Neural progenitor cell (in vitro differentiated cells): ENCODE results near the gene CEP170B. TPM values are rescaled to one million over a fixed set of nuclear protein-coding genes. Genes with fewer than 3 reads are reported as not detected.

ENCODE experiments used
- DNase-seq: peaks from one replicate; pipeline ENCODE4 v3.0.0-alpha.2; 2016; ENCODE audit warnings: low spot score
- H2AFZ ChIP-seq: fragments of 200-600 bp; sonication (generic); replicated peaks from 2 replicates; pipeline ENCODE4 v1.6.1; 2016; ENCODE audit warnings: antibody characterized with exemption
- H3F3A ChIP-seq: fragments of 200-600 bp; sonication (generic); 2 replicates; pipeline ENCODE4 v1.6.1; 2016; ENCODE audit warnings: antibody characterized with exemption, low read depth
- H3K27ac ChIP-seq: fragments of 200-600 bp; sonication (generic); 2 replicates; pipeline ENCODE4 v1.5.1; 2016; ENCODE audit warnings: mild to moderate bottlenecking
- H3K27me3 ChIP-seq: fragments of 200-600 bp; sonication (generic); 2 replicates; pipeline ENCODE4 v1.6.1; 2016; ENCODE audit warnings: mild to moderate bottlenecking, moderate library complexity
- H3K36me3 ChIP-seq: fragments of 200-600 bp; sonication (generic); 2 replicates; pipeline ENCODE4 v1.5.1; 2016
- H3K4me1 ChIP-seq: fragments of 200-600 bp; sonication (generic); 2 replicates; pipeline ENCODE4 v1.6.1; 2016; ENCODE audit warnings: mixed run types
- H3K4me2 ChIP-seq: fragments of 200-600 bp; sonication (generic); 2 replicates; pipeline ENCODE4 v1.6.1; 2016
- H3K4me3 ChIP-seq: fragments of 200-600 bp; sonication (generic); 2 replicates; pipeline ENCODE4 v1.5.1; 2016
- H3K79me2 ChIP-seq: fragments of 200-600 bp; sonication (generic); 2 replicates; pipeline ENCODE4 v1.6.1; 2016; ENCODE audit warnings: low read depth
- H3K9ac ChIP-seq: fragments of 200-600 bp; sonication (generic); 2 replicates; pipeline ENCODE4 v1.6.1; 2016
- H3K9me3 ChIP-seq: fragments of 200-600 bp; sonication (generic); 2 replicates; pipeline ENCODE4 v1.5.1; 2016; ENCODE audit warnings: low read depth
- H4K20me1 ChIP-seq: fragments of 200-600 bp; sonication (generic); 2 replicates; pipeline ENCODE4 v1.6.1; 2016; ENCODE audit warnings: low read depth
- H3K27ac Mint-ChIP-seq: 3 replicates; pipeline ENCODE4 v1.8.0; 2021; ENCODE audit warnings: mixed read lengths
- H3K27me3 Mint-ChIP-seq: 2 replicates; pipeline ENCODE4 v1.8.0; 2022; ENCODE audit warnings: low read depth, mild to moderate bottlenecking, inconsistent platforms, moderate library complexity, mixed read lengths; ENCODE audit not compliant: insufficient read depth
- H3K36me3 Mint-ChIP-seq: 3 replicates; pipeline ENCODE4 v1.8.0; 2021; ENCODE audit warnings: mixed read lengths
- H3K4me1 Mint-ChIP-seq: 3 replicates; pipeline ENCODE4 v1.8.0; 2021; ENCODE audit warnings: mixed read lengths
- H3K4me3 Mint-ChIP-seq: 3 replicates; pipeline ENCODE4 v1.8.0; 2021; ENCODE audit warnings: mild to moderate bottlenecking, moderate library complexity, mixed read lengths
- H3K9me3 Mint-ChIP-seq: 3 replicates; pipeline ENCODE4 v1.8.0; 2020; ENCODE audit warnings: mixed read lengths
- CTCF ChIP-seq: fragments of 200-600 bp; sonication (generic); IDR thresholded peaks from 2 replicates; pipeline ENCODE4 v1.5.1; 2017; ENCODE audit warnings: antibody characterized with exemption, mild to moderate bottlenecking
- EZH2 ChIP-seq: fragments of 200-600 bp; sonication (generic); IDR thresholded peaks from 2 replicates; pipeline ENCODE4 v1.6.1; 2017; ENCODE audit warnings: antibody characterized with exemption, mild to moderate bottlenecking, moderate library complexity
- EZH2phosphoT487 ChIP-seq: fragments of 200-600 bp; sonication (generic); IDR thresholded peaks from 2 replicates; pipeline ENCODE4 v1.6.1; 2017; ENCODE audit warnings: antibody characterized with exemption
- total RNA-seq: library from RNA; depleted of rRNA; stranded (reverse); fragments of >200 nt; gene quantifications from 2 replicates; pipeline ENCODE4 v1.2.3, GENCODE V29; 2015; ENCODE audit warnings: low replicate concordance

CEP170B gene
- total RNA-seq, 1 donor from 2014 or later: 3.0 TPM

GRCh38 chr14:104912053-104912452 is 47.0 kb downstream of the CEP170B start:
- Mint-ChIP-seq H3K4me3 (peak overlapping the region; percentile 45), H3K27ac (no peak overlapping the region), H3K4me1 (peaks cover under 1% of the 10 kb centered on the region), H3K9me3 (peaks cover 28% of the 10 kb centered on the region), H3K36me3 (no peaks in the 10 kb centered on the region), H3K27me3 (peaks cover 15% of the 10 kb centered on the region)
- Histone ChIP-seq H3F3A (no peaks in the 10 kb centered on the region), H3K27me3 (peaks cover 43% of the 10 kb centered on the region), H3K27ac (no peak overlapping the region), H3K4me2 (no peak overlapping the region), H3K9me3 (no peaks in the 10 kb centered on the region), H3K79me2 (no peaks in the 10 kb centered on the region), H4K20me1 (no peaks in the 10 kb centered on the region), H2AFZ (no peak overlapping the region), H3K36me3 (no peaks in the 10 kb centered on the region), H3K4me1 (no peaks in the 10 kb centered on the region), H3K9ac (no peak overlapping the region), H3K4me3 (no peak overlapping the region)
- DNase-seq: no peak
- no peak for TF ChIP-seq EZH2phosphoT487
- TF ChIP-seq CTCF: no peak
- TF ChIP-seq EZH2: no peak

- H3K9me3 ChIP-seq: no peaks in the 10 kb centered on the region
- no peak overlapping the region for H2AFZ ChIP-seq
- H3F3A ChIP-seq: no peaks in the 10 kb centered on the region
- peaks cover 2% of the 10 kb centered on the region for H3K4me1 Mint-ChIP-seq
- no peak overlapping the region for H3K27ac Mint-ChIP-seq
- no peak for DNase-seq
- no peaks in the 10 kb centered on the region for H3K4me1 ChIP-seq
- TF ChIP-seq EZH2 (no peak), CTCF (no peak), EZH2phosphoT487 (no peak)
- H3K4me3 Mint-ChIP-seq: no peak overlapping the region
- H3K27ac ChIP-seq: no peak overlapping the region
- no peak overlapping the region for H3K4me2 ChIP-seq
- H3K36me3 ChIP-seq: no peaks in the 10 kb centered on the region
- peaks cover 30% of the 10 kb centered on the region for H3K27me3 ChIP-seq
- no peak overlapping the region for H3K9ac ChIP-seq
- H4K20me1 ChIP-seq: no peaks in the 10 kb centered on the region
- peaks cover 17% of the 10 kb centered on the region for H3K9me3 Mint-ChIP-seq
- H3K27me3 Mint-ChIP-seq: peaks cover 6% of the 10 kb centered on the region
- H3K36me3 Mint-ChIP-seq: no peaks in the 10 kb centered on the region
- no peak overlapping the region for H3K4me3 ChIP-seq
- H3K79me2 ChIP-seq: no peaks in the 10 kb centered on the region
Observed at GRCh38 chr14:104913435-104913834, 48.4 kb downstream of the CEP170B start.

GRCh38 chr14:104917116-104917515 is 52.0 kb downstream of the CEP170B start:
- H3K9me3 ChIP-seq: no peaks in the 10 kb centered on the region
- peaks cover 22% of the 10 kb centered on the region for H3K27me3 ChIP-seq
- TF ChIP-seq CTCF (no peak), EZH2phosphoT487 (no peak), EZH2 (no peak)
- no peaks in the 10 kb centered on the region for H3K4me1 ChIP-seq
- no peak overlapping the region for H2AFZ ChIP-seq
- no peak overlapping the region for H3K27ac ChIP-seq
- DNase-seq: no peak
- H3K36me3 ChIP-seq: no peaks in the 10 kb centered on the region
- peaks cover 5% of the 10 kb centered on the region for H3K4me1 Mint-ChIP-seq
- H3K4me3 Mint-ChIP-seq: no peak overlapping the region
- H3K36me3 Mint-ChIP-seq: no peaks in the 10 kb centered on the region
- no peak overlapping the region for H3K4me3 ChIP-seq
- H3K9me3 Mint-ChIP-seq: peaks cover under 1% of the 10 kb centered on the region
- H3K4me2 ChIP-seq: no peak overlapping the region
- no peak overlapping the region for H3K27ac Mint-ChIP-seq
- no peaks in the 10 kb centered on the region for H3K79me2 ChIP-seq
- H3K9ac ChIP-seq: no peak overlapping the region
- H3K27me3 Mint-ChIP-seq: peaks cover 5% of the 10 kb centered on the region
- no peaks in the 10 kb centered on the region for H4K20me1 ChIP-seq
- no peaks in the 10 kb centered on the region for H3F3A ChIP-seq
